SK-N-SH treated with all-trans-retinoic acid at 6 μM for 48 hours (cell line): ENCODE data around the gene MREG.

Source experiments
- ATAC-seq: fragments of 200-7000 bp; cut with Tn5 transposase; 3 replicates; pipeline ENCODE4 v1.9.1; 2020; ENCODE audit warnings: mild to moderate bottlenecking, moderate library complexity
- ARNTL ChIP-seq: fragments of 450-650 bp; formaldehyde crosslinking; IDR thresholded peaks from 2 replicates; pipeline ENCODE4 v1.5.0; 2020; ENCODE audit warnings: low read depth, mild to moderate bottlenecking, moderate library complexity, borderline replicate concordance
- BACH2 ChIP-seq: fragments of 250-450 bp; sonication (Bioruptor Pico); IDR thresholded peaks from 2 replicates; pipeline ENCODE4 v1.9.0; 2021; ENCODE audit warnings: mild to moderate bottlenecking, borderline replicate concordance
- ESRRG ChIP-seq: fragments of 250-450 bp; sonication (Bioruptor Pico); IDR thresholded peaks from 2 replicates; pipeline ENCODE4 v1.6.1; 2021; ENCODE audit warnings: mild to moderate bottlenecking
- GLIS3 ChIP-seq: fragments of 250-450 bp; sonication (Bioruptor Pico); IDR thresholded peaks from 2 replicates; pipeline ENCODE4 v1.5.0; 2020; ENCODE audit warnings: mild to moderate bottlenecking, moderate library complexity
- OSR1 ChIP-seq: fragments of 250-450 bp; sonication (Bioruptor Pico); IDR thresholded peaks from 2 replicates; pipeline ENCODE4 v1.8.0; 2022; ENCODE audit warnings: moderate library complexity, mild to moderate bottlenecking, inconsistent platforms
- PPARA ChIP-seq: fragments of 250-450 bp; sonication (Bioruptor Pico); IDR thresholded peaks from 2 replicates; pipeline ENCODE4 v1.5.0; 2020; ENCODE audit warnings: mild to moderate bottlenecking, borderline replicate concordance
- RARB ChIP-seq: fragments of 250-450 bp; sonication (Bioruptor Pico); IDR thresholded peaks from 2 replicates; pipeline ENCODE4 v1.8.0; 2021; ENCODE audit warnings: mild to moderate bottlenecking, moderate library complexity
- SNAI2 ChIP-seq: fragments of 250-450 bp; sonication (Bioruptor Pico); IDR thresholded peaks from 2 replicates; pipeline ENCODE4 v1.5.0; 2020; ENCODE audit warnings: mild to moderate bottlenecking, moderate library complexity
- TCF4 ChIP-seq: fragments of 250-450 bp; sonication (Bioruptor Pico); IDR thresholded peaks from 2 replicates; pipeline ENCODE4 v1.8.0; 2021; ENCODE audit warnings: mild to moderate bottlenecking, moderate library complexity, borderline replicate concordance
- ZFP3 ChIP-seq: fragments of 250-450 bp; sonication (Bioruptor Pico); IDR thresholded peaks from 2 replicates; pipeline ENCODE4 v1.5.0; 2020; ENCODE audit warnings: mild to moderate bottlenecking, moderate library complexity
- ZFP30 ChIP-seq: fragments of 450-650 bp; formaldehyde crosslinking; IDR thresholded peaks from 2 replicates; pipeline ENCODE4 v1.5.0; 2022; ENCODE audit warnings: mild to moderate bottlenecking, moderate library complexity
- ZNF565 ChIP-seq: fragments of 450-650 bp; formaldehyde crosslinking; conservative IDR thresholded peaks from 2 replicates; pipeline ENCODE4 v1.5.0; 2020; ENCODE audit warnings: low read depth, mild to moderate bottlenecking, moderate library complexity
- ZNF70 ChIP-seq: fragments of 450-650 bp; formaldehyde crosslinking; IDR thresholded peaks from 2 replicates; pipeline ENCODE4 v1.5.0; 2020; ENCODE audit warnings: mild to moderate bottlenecking, moderate library complexity
- ZNF8 ChIP-seq: fragments of 450-650 bp; formaldehyde crosslinking; IDR thresholded peaks from 2 replicates; pipeline ENCODE4 v1.5.0; 2020; ENCODE audit warnings: mild to moderate bottlenecking, moderate library complexity
- TF ChIP-seq, protein P1 (sequence below): fragments of 250-450 bp; sonication (Bioruptor Pico); IDR thresholded peaks from 2 replicates; pipeline ENCODE4 v1.8.0; 2020; ENCODE audit warnings: mild to moderate bottlenecking, moderate library complexity, borderline replicate concordance
- TF ChIP-seq, protein P2 (sequence below): fragments of 250-450 bp; sonication (Bioruptor Pico); IDR thresholded peaks from 2 replicates; pipeline ENCODE4 v1.5.0; 2020; ENCODE audit warnings: mild to moderate bottlenecking, moderate library complexity
- TF ChIP-seq, protein P3 (sequence below): fragments of 250-450 bp; sonication (Bioruptor Pico); IDR thresholded peaks from 2 replicates; pipeline ENCODE4 v1.5.1; 2021; ENCODE audit warnings: mild to moderate bottlenecking, moderate library complexity
- TF ChIP-seq, protein P4 (sequence below): fragments of 250-450 bp; sonication (Bioruptor Pico); IDR thresholded peaks from 2 replicates; pipeline ENCODE4 v1.8.0; 2021; ENCODE audit warnings: low read depth, mild to moderate bottlenecking, moderate library complexity, borderline replicate concordance
- TF ChIP-seq, protein P5 (sequence below): fragments of 250-450 bp; sonication (Bioruptor Pico); IDR thresholded peaks from 2 replicates; pipeline ENCODE4 v1.5.1; 2020; ENCODE audit warnings: low read depth, mild to moderate bottlenecking, moderate library complexity

Gene MREG

DNA sequence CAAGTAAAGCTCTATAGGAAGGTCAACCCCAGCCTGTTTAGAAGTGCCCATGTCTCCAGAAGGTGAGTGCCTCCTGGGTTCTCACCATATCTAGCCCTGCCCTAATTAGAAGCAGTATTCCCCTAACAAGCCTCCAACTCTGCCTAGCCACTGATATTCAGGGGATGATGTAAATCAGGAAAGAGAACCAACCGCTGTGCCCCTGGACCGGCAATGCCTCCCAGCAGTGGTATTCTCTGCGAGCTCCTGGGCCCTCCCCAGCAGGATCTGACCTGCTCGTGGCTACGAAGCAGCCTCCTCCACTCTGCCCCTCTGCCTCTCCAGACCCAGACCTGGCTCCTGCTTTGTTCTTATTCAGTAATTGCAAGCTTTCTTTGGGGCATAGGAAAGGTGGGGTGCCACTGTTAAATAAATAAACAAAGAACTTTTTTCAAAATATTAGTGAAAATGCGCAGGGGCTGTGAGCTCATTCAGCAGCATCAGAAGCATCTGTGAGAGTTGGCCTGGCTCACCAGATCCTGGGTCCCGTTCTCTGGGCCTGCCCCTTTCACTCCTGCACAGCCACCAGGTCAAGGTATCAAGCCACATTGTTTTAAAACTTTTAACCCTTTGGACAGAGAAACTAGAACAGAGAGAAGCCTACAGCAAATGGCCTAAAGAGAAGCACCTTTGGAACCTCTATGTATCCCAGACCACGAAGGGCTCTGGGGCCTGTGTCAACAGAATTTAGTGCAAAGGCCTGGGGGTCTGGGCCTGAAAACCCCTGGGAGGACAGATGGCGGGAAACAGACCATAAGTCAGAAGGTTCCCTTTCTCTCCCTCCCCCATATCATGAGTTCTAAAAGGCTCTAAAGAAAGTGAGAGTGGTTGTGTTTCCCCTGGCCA is 11.9 kb downstream of the MREG start:
- no peak for TF ChIP-seq ZFP30 (CRISPR knock-in tag)
- TF ChIP-seq ARNTL (CRISPR knock-in tag), result no peak
- no peak for TF ChIP-seq RARB (CRISPR knock-in tag)
- TF ChIP-seq ZFP3 (CRISPR knock-in tag), result no peak
- TF ChIP-seq, protein P1, sequence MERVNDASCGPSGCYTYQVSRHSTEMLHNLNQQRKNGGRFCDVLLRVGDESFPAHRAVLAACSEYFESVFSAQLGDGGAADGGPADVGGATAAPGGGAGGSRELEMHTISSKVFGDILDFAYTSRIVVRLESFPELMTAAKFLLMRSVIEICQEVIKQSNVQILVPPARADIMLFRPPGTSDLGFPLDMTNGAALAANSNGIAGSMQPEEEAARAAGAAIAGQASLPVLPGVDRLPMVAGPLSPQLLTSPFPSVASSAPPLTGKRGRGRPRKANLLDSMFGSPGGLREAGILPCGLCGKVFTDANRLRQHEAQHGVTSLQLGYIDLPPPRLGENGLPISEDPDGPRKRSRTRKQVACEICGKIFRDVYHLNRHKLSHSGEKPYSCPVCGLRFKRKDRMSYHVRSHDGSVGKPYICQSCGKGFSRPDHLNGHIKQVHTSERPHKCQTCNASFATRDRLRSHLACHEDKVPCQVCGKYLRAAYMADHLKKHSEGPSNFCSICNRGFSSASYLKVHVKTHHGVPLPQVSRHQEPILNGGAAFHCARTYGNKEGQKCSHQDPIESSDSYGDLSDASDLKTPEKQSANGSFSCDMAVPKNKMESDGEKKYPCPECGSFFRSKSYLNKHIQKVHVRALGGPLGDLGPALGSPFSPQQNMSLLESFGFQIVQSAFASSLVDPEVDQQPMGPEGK (CRISPR knock-in tag), result no peak
- no peak for TF ChIP-seq BACH2
- TF ChIP-seq OSR1 (CRISPR knock-in tag), result no peak
- TF ChIP-seq, protein P2, sequence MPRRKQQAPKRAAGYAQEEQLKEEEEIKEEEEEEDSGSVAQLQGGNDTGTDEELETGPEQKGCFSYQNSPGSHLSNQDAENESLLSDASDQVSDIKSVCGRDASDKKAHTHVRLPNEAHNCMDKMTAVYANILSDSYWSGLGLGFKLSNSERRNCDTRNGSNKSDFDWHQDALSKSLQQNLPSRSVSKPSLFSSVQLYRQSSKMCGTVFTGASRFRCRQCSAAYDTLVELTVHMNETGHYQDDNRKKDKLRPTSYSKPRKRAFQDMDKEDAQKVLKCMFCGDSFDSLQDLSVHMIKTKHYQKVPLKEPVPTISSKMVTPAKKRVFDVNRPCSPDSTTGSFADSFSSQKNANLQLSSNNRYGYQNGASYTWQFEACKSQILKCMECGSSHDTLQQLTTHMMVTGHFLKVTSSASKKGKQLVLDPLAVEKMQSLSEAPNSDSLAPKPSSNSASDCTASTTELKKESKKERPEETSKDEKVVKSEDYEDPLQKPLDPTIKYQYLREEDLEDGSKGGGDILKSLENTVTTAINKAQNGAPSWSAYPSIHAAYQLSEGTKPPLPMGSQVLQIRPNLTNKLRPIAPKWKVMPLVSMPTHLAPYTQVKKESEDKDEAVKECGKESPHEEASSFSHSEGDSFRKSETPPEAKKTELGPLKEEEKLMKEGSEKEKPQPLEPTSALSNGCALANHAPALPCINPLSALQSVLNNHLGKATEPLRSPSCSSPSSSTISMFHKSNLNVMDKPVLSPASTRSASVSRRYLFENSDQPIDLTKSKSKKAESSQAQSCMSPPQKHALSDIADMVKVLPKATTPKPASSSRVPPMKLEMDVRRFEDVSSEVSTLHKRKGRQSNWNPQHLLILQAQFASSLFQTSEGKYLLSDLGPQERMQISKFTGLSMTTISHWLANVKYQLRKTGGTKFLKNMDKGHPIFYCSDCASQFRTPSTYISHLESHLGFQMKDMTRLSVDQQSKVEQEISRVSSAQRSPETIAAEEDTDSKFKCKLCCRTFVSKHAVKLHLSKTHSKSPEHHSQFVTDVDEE (CRISPR knock-in tag), result no peak
- TF ChIP-seq ZNF565 (CRISPR knock-in tag), result no peak
- no peak for TF ChIP-seq PPARA (CRISPR knock-in tag)
- TF ChIP-seq, protein P3, sequence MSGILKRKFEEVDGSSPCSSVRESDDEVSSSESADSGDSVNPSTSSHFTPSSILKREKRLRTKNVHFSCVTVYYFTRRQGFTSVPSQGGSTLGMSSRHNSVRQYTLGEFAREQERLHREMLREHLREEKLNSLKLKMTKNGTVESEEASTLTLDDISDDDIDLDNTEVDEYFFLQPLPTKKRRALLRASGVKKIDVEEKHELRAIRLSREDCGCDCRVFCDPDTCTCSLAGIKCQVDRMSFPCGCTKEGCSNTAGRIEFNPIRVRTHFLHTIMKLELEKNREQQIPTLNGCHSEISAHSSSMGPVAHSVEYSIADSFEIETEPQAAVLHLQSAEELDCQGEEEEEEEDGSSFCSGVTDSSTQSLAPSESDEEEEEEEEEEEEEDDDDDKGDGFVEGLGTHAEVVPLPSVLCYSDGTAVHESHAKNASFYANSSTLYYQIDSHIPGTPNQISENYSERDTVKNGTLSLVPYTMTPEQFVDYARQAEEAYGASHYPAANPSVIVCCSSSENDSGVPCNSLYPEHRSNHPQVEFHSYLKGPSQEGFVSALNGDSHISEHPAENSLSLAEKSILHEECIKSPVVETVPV, result no peak
- no peak for TF ChIP-seq SNAI2 (CRISPR knock-in tag)
- TF ChIP-seq, protein P4, sequence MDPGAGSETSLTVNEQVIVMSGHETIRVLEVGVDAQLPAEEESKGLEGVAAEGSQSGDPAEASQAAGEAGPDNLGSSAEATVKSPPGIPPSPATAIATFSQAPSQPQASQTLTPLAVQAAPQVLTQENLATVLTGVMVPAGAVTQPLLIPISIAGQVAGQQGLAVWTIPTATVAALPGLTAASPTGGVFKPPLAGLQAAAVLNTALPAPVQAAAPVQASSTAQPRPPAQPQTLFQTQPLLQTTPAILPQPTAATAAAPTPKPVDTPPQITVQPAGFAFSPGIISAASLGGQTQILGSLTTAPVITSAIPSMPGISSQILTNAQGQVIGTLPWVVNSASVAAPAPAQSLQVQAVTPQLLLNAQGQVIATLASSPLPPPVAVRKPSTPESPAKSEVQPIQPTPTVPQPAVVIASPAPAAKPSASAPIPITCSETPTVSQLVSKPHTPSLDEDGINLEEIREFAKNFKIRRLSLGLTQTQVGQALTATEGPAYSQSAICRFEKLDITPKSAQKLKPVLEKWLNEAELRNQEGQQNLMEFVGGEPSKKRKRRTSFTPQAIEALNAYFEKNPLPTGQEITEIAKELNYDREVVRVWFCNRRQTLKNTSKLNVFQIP, result no peak
- TF ChIP-seq, protein P5, sequence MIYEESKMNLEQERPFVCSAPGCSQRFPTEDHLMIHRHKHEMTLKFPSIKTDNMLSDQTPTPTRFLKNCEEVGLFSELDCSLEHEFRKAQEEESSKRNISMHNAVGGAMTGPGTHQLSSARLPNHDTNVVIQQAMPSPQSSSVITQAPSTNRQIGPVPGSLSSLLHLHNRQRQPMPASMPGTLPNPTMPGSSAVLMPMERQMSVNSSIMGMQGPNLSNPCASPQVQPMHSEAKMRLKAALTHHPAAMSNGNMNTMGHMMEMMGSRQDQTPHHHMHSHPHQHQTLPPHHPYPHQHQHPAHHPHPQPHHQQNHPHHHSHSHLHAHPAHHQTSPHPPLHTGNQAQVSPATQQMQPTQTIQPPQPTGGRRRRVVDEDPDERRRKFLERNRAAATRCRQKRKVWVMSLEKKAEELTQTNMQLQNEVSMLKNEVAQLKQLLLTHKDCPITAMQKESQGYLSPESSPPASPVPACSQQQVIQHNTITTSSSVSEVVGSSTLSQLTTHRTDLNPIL (CRISPR knock-in tag), result no peak
- TF ChIP-seq GLIS3 (CRISPR knock-in tag), result no peak
- no peak for TF ChIP-seq ZNF8 (CRISPR knock-in tag)
- no peak for ATAC-seq

DNA sequence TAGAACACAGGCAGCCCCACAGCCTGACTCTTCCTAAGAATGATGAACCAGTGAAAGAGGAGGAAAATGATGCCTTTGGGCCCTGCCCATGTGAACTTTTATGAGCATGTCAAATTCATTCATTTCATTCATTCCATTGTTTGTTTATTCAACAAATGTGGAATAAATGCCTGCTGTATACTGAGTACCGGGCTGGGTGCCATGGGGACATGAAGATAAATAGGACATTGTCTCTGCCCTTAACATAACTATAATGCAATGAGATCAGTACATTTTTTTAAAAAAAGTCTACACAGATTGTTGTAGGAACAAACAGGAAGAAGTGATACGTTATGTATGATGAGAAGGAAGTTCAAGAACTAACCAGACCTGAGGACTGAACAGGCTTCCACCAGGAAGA is 14.7 kb downstream of the MREG start:
- no peak for ATAC-seq
- TF ChIP-seq, protein P1 (CRISPR knock-in tag), result no peak
- TF ChIP-seq ZFP30 (CRISPR knock-in tag) (no peak), ZNF565 (CRISPR knock-in tag) (no peak), ZNF8 (CRISPR knock-in tag) (no peak), ARNTL (CRISPR knock-in tag) (no peak), RARB (CRISPR knock-in tag) (no peak), TCF4 (CRISPR knock-in tag) (no peak), ESRRG (CRISPR knock-in tag) (no peak), ZNF70 (CRISPR knock-in tag) (no peak), GLIS3 (CRISPR knock-in tag) (no peak)
- TF ChIP-seq, protein P3, result no peak
- TF ChIP-seq, protein P2 (CRISPR knock-in tag), result no peak
- TF ChIP-seq, protein P5 (CRISPR knock-in tag), result no peak
- TF ChIP-seq, all 23 proteins: peak for 0
